COLO668 (cell line): ENCODE data around the gene ZC3H11A.

Source experiments
- DNase-seq: peaks from one replicate; lab custom pipeline; 2025; ENCODE audit not compliant: unreplicated experiment; lab: John Stamatoyannopoulos, UW

The ZC3H11A gene

GRCh38 chr1:203839081-203839480 is 43.7 kb downstream of the ZC3H11A start:
- DNase-seq: no peak

- DNase-seq: no peak
Measured at GRCh38 chr1:203840208-203840808, 44.9 kb downstream of the ZC3H11A start.

DNA sequence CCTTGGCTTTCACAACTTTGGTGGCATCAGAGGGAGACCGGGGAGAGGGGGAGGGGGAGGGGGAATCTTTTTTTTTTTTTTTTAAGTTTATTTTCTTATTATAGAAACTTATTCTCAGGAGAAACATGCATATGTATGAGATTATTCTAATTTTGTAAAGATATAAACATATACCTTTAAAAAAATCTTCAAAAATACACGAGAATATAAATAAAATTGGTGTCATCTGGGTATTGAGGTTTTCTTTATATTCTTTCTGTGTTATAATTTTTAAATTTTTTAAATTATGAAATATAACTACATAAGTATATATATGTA is 47.1 kb downstream of the ZC3H11A start:
- DNase-seq: no peak

- DNase-seq: no peak
Measured at GRCh38 chr1:203843435-203843834, 48.0 kb downstream of the ZC3H11A start.
